ENCODE measurements around the gene JAZF1.

Gene JAZF1

GRCh38 chr7:27992755-27993493 lies 187.7 kb downstream of the JAZF1 start:
- FAIRE-seq (no peak), DNase-seq (ENCODE audit: insufficient read length, low spot score) (no peak)

- DNase-seq (ENCODE audit: insufficient read length, low spot score): no peak
- no peak for FAIRE-seq
Observed at GRCh38 chr7:27992097-27992496, 188.5 kb downstream of the JAZF1 start.

GRCh38 chr7:27991006-27991528 lies 189.5 kb downstream of the JAZF1 start:
- no peak for FAIRE-seq

GRCh38 chr7:27976531-27976930 lies 204.1 kb downstream of the JAZF1 start:
- FAIRE-seq (no peak), DNase-seq (ENCODE audit: insufficient read length, low spot score) (no peak)

More at GRCh38 chr7:27991006-27991528, 189.5 kb downstream of the JAZF1 start:
- no peak for DNase-seq (ENCODE audit: insufficient read length, low spot score)

GRCh38 chr7:27973625-27974024 lies 207.0 kb downstream of the JAZF1 start:
- DNase-seq (ENCODE audit: insufficient read length, low spot score) (no peak), FAIRE-seq (no peak)

GRCh38 chr7:27972276-27972675 lies 208.3 kb downstream of the JAZF1 start:
- DNase-seq (ENCODE audit: insufficient read length, low spot score): no peak
- peak; percentile 42 for FAIRE-seq

DNA sequence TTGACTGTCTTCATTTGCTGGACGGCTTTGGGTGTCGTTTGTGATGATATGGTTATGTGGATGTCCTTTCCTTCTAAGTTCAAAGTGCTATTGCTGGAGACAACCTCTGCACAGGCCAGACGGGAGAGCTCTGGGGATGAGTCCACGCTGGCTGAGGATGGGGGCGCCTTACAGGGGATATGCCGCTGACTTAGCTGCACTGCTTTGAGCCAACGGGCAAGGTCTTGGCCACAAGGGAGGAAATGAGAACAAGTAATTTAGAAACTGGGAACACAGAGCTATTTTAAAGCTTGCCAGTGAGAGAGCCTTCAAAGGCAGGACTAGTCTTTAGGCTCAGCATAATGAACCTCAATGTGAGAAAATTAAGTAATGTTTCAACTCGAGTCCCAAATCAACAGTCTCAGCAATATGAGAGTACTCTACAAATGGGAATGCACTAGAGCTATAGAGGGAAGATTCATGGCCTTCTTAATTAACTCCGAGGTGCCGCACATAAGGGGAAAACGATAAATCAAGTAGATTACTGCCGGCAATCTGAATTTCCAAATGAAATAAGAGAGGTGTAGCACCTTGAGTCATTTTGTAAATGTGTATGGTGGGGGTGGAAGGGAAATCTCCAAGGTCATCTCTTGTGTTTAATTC lies 209.3 kb downstream of the JAZF1 start:
- no peak for DNase-seq (ENCODE audit: insufficient read length, low spot score)
- no peak for FAIRE-seq

GRCh38 chr7:27970350-27970749 lies 210.2 kb downstream of the JAZF1 start:
- FAIRE-seq (no peak), DNase-seq (ENCODE audit: insufficient read length, low spot score) (no peak)

GRCh38 chr7:27969346-27969745 lies 211.2 kb downstream of the JAZF1 start:
- no peak for DNase-seq (ENCODE audit: insufficient read length, low spot score)
- no peak for FAIRE-seq

- no peak for FAIRE-seq
Observed at GRCh38 chr7:27967639-27968038, 213.0 kb downstream of the JAZF1 start.

DNA sequence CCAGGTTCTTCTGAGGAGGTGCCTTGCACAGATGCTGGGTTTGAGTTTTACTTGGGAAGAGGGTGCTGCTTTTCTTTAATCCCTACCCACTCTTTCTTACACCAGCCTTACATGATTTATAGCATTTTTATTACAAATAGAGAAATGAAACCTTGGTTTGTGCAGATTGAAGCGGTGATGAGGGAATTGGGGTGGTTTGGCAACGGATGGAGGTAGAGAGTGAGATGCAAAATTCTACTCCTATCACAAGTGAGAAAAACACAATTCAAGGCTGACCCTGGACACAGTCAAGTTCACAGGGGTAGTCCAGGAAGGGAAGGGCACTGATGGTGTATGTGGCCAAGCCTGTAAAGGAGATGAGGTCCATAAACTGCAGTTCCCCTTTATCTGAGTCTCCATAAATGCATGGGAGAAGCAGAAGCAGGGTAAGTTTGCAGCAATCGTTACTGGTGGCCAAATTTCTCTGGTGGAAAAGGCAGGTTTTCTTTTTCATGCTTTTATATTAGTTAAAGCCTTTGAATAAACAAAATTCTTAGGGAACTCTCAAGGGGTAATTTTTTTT lies 214.3 kb downstream of the JAZF1 start:
- FAIRE-seq (no peak), DNase-seq (ENCODE audit: insufficient read length, low spot score) (no peak)

More at GRCh38 chr7:27967639-27968038, 213.0 kb downstream of the JAZF1 start:
- no peak for DNase-seq (ENCODE audit: insufficient read length, low spot score)

DNA sequence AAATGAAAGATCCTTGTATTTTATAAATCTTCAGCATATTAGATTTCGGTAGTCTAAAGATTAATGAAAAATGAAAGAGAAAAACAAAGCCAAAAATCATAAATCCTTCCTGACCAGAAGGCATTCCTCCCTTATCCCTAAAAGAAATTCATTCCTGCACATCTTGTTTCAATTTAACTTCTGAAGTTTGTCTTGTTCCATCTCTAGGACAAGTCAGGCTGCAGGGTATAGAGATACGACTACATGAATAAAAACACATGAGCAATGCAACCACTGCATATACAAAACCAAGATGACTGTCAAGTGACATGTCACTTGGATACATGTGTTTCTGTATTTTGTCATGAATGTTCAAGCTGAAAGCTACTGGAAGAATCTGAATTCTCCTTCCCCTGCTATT lies 214.9 kb downstream of the JAZF1 start:
- FAIRE-seq (no peak), DNase-seq (ENCODE audit: insufficient read length, low spot score) (no peak)

- DNase-seq (ENCODE audit: insufficient read length, low spot score) (no peak), FAIRE-seq (no peak)
Observed at GRCh38 chr7:27964820-27965219, 215.8 kb downstream of the JAZF1 start.

DNA sequence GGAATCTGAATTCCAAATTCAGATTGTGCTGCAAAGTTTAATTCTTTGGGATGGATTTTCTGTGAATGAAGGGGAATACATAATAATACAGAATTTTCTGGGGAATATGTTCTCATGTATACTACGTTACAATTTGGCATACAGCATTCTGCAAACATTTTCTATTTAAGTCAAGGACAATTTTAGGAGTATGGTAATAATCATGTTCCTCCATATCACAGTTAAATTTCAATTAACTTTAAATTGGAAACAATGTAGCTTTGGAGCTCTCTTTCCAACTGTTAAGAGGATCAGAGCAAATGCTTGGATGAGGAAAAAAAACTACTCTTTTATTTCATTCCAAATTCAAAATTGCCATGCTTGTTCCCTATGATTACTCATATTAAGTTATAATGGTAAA lies 217.5 kb downstream of the JAZF1 start:
- DNase-seq (ENCODE audit: insufficient read length, low spot score) (no peak), FAIRE-seq (no peak)

DNA sequence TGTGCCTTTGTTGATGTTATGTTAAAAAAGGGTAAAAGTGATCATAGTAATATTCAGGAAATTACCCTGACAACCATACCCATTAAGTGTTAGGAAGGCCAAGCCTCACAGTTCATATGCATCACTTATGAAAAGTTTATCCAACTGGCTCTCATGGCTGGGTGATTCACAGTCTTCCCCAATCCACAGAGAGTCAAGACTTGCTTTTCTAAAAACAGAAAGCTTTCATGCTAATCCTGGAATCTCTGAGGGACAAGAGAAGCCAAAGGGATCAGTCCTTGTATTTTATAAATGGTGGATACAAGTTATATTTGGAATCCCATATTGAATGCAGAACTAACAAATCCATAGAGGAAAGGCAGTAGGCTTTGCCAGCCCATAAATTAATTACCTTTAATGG lies 218.3 kb downstream of the JAZF1 start:
- FAIRE-seq: no peak
- no peak for DNase-seq (ENCODE audit: insufficient read length, low spot score)

DNA sequence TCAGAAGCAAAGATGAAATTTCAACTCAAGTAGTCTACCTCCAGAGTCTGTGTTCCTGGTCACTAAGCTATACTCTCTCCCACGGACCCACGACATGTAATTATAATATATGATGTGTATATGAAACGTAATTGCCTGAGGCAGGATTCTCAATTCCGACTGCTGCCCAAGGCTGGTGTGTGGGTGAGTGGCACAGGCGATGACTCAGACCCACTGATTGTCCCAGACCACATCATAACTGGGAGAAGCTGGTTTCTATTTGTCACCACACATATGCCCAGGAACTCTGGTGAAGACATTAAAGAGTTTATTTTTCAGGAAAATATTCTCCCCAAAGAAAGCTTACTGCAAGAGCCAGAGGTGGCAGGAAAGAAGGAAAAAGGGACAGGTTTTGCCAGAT lies 219.3 kb downstream of the JAZF1 start:
- FAIRE-seq (no peak), DNase-seq (ENCODE audit: insufficient read length, low spot score) (no peak)

DNA sequence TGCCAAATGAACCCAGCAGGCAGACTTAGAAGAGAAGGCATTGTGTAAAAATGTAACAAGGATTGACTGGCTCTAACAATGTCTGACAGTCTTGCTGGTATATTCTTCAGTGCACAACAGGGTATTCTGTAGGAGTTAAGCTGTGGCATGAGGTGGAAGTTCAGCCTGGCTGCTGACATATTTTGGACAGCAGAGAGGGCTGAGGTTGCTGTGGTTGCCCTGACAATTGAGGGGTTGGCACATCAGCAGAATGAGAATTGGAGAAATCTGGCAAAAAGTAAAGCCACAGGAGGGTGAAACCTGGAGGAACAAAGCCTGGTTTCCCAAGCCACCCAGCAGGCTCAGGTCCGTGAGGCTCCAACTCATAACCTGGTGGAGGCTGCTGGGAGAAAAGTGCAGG lies 220.2 kb downstream of the JAZF1 start:
- DNase-seq (ENCODE audit: insufficient read length, low spot score) (no peak), FAIRE-seq (no peak)

DNA sequence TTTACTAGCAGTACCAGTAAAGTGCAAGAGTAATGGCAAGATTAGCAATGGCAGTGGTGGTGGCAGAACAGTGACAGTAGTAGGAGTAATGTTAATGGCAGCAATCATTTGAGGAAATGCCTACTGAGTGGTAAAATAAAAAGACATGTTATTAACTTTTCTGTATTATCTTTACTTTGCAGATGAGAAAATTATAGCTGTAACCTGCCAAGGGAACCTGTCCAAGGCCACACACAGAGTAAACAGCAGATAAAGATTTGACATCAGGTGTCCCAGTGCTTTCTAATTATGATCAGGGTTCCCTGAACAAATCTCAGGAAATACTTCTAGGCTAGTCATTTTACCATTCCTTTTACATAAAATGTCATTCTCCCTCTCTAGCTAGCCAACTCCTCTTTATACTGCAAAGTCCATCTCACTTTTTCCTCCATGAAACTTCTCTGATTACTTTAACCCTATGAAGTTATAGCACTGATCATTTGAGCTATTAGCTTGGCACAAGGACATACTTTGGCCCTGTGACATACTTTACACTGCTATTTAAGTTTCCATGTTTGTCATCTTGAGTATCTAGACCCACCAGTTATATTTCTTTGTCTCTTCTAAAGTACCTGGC lies 221.6 kb downstream of the JAZF1 start:
- no peak for FAIRE-seq
- DNase-seq (ENCODE audit: insufficient read length, low spot score): no peak

GRCh38 chr7:27955596-27955995 lies 225.0 kb downstream of the JAZF1 start:
- DNase-seq (ENCODE audit: insufficient read length, low spot score) (no peak), FAIRE-seq (no peak)

DNA sequence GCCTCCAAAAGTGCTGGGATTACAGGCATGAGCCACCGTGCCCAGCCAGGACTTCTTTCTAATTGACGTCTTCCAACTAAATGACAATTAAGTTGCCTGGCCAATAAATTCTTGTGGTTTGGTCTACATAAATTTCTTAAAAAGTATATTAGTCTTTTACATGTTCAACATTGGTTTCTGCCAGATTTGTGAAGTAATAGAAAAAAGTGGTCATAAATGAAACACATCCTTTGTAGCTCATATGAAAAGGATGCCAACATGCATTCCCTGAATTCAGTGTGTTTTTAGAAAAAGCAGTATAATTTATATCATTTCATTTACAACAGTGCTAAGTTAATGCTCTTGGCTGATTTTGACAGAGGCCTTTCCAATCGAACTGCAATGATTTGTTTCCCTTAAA lies 225.6 kb downstream of the JAZF1 start:
- FAIRE-seq: no peak

DNA sequence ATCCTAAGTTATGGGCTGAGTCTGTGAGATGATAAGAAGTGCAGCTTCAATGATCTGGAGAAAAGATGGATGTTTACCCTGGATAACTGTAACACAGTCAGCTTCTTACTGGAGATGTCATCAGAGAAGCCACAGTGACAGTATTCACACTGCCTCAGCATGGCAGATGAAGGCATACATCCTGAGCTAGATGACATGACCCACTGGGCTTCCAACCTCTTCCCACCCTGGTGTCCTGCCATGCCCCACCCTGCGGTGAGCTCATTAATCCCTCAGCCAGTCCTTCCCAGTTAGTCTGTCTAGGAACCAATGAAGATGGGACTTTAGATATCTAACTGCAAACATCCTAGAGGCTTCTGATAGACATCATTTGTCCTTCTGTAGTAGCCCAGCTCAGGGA lies 226.8 kb downstream of the JAZF1 start:
- FAIRE-seq (no peak), DNase-seq (ENCODE audit: insufficient read length, low spot score) (no peak)

More for the DNA sequence above, 225.6 kb downstream of the JAZF1 start:
- no peak for DNase-seq (ENCODE audit: insufficient read length, low spot score)
